Hippocampal formation (tissue), 2 donors: ENCODE data around the gene COG2.
"Not testable (repeated sequence)": the region's sequence is repeated elsewhere in the genome, so short reads cannot be mapped to it uniquely, and the experiment has no call there.

Source experiments
- DNase-seq, 2 donors: peaks; one replicate each; lab custom pipeline; 2025; lab: John Stamatoyannopoulos, UW

Gene COG2

GRCh38 chr1:230627767-230628166 is 14.5 kb upstream of the COG2 start:
- no peak for DNase-seq

GRCh38 chr1:230629511-230629910 is 12.8 kb upstream of the COG2 start:
- DNase-seq = no peak

- DNase-seq = no peak
Measured at GRCh38 chr1:230631477-230631876, 10.8 kb upstream of the COG2 start.

- DNase-seq = peak; percentile 9 to 29
Measured at GRCh38 chr1:230632273-230632873, 9.9 kb upstream of the COG2 start.

- DNase-seq = no peak
Measured at GRCh38 chr1:230633469-230633868, 8.8 kb upstream of the COG2 start.

- no peak for DNase-seq
Measured at GRCh38 chr1:230634384-230634783, 7.9 kb upstream of the COG2 start.

GRCh38 chr1:230636575-230637148 is 5.6 kb upstream of the COG2 start:
- no peak for DNase-seq

GRCh38 chr1:230639714-230640209 is 2.5 kb upstream of the COG2 start:
- no peak for DNase-seq

- DNase-seq = no peak
Measured at GRCh38 chr1:230641346-230641745, 935 bp upstream of the COG2 start.

GRCh38 chr1:230641900-230642262 is 400 bp upstream of the COG2 start:
- DNase-seq = no peak

GRCh38 chr1:230643908-230644307 is 1.6 kb downstream of the COG2 start:
- no peak for DNase-seq

- no peak for DNase-seq
Measured at GRCh38 chr1:230646710-230647302, 4.5 kb downstream of the COG2 start.

- no peak for DNase-seq
Measured at GRCh38 chr1:230647321-230647720, 5.0 kb downstream of the COG2 start.

GRCh38 chr1:230648114-230648513 is 5.8 kb downstream of the COG2 start:
- DNase-seq = no peak

GRCh38 chr1:230650300-230650699 is 8.0 kb downstream of the COG2 start:
- no peak for DNase-seq

- no peak for DNase-seq
Measured at GRCh38 chr1:230651235-230651634, 9.0 kb downstream of the COG2 start.

- not testable (repeated sequence) for DNase-seq
Measured at GRCh38 chr1:230656719-230657118, 14.4 kb downstream of the COG2 start.

- DNase-seq = not testable (repeated sequence)
Measured at GRCh38 chr1:230658103-230658502, 15.8 kb downstream of the COG2 start.

GRCh38 chr1:230658691-230659090 is 16.4 kb downstream of the COG2 start:
- no peak for DNase-seq

- DNase-seq = no peak
Measured at GRCh38 chr1:230661976-230662375, 19.7 kb downstream of the COG2 start.

GRCh38 chr1:230668227-230668626 is 25.9 kb downstream of the COG2 start:
- DNase-seq = no peak

- DNase-seq = no peak
Measured at GRCh38 chr1:230669543-230669942, 27.3 kb downstream of the COG2 start.

GRCh38 chr1:230674581-230674980 is 32.3 kb downstream of the COG2 start:
- no peak for DNase-seq

GRCh38 chr1:230677200-230677599 is 34.9 kb downstream of the COG2 start:
- no peak for DNase-seq
